Activated naive CD8-positive, alpha-beta T cell (primary cell): Measurements from ENCODE around the gene SPTB.

Source experiments
- H3K27ac Mint-ChIP-seq: one replicate; pipeline ENCODE4 v1.8.0; 2021; ENCODE audit warnings: mixed read lengths
- H3K27me3 Mint-ChIP-seq: one replicate; pipeline ENCODE4 v1.8.0; 2021; ENCODE audit warnings: mixed read lengths
- H3K36me3 Mint-ChIP-seq: one replicate; pipeline ENCODE4 v1.8.0; 2021; ENCODE audit warnings: mixed read lengths
- H3K4me1 Mint-ChIP-seq: one replicate; pipeline ENCODE4 v1.8.0; 2021; ENCODE audit warnings: low read depth, mixed read lengths
- H3K4me3 Mint-ChIP-seq: one replicate; pipeline ENCODE4 v1.8.0; 2021; ENCODE audit warnings: mild to moderate bottlenecking, mixed read lengths
- H3K9me3 Mint-ChIP-seq: one replicate; pipeline ENCODE4 v1.8.0; 2021; ENCODE audit warnings: low read depth, mixed read lengths

Gene SPTB

DNA sequence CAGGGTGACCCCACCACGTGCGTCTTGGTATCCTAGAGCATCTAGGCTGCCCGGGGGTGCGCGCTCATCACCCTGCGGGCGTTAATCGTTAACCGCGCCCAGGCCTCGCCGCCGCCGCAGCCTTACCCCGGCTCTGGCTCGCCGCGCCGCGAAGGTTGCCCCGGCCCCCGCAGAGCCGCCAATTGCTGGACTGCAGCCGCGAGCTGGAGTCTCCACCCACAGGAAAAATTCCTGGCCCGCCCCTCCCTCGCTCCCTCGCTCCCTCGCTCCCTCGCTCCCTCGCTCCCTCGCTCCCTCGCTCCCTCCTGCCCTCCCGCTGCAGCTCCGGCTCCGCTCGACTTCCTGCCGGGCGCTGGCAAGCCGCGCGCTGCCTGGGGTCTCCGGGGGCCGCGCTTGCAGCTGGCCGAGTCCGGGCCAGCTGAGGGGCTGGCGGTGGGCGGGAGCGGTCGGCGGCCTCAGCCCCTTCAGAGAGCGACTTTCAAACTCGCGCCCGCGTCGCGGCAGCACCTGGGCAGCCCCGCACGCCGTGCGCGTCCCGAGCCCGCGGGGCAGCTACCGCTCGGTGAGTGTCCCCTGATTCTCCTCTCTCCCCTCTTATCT is 175.5 kb downstream of the SPTB start, which contains the start of gene PLEKHG3:
PLEKHG3 (plus strand) TSS at position 282 of the 600 bp plus-strand sequence. CDS start 23,208 bp downstream, outside the sequence.
- no peaks in the 10 kb centered on the region for H3K36me3 Mint-ChIP-seq
- peak within 1 kb of the TSS; percentile 79 for H3K4me3 Mint-ChIP-seq
- H3K4me1 Mint-ChIP-seq: peaks cover 41% of the 10 kb centered on the region
- H3K27ac Mint-ChIP-seq: no peak within 1 kb of the TSS
- H3K9me3 Mint-ChIP-seq: no peaks in the 10 kb centered on the region
- peaks cover 39% of the 10 kb centered on the region for H3K27me3 Mint-ChIP-seq

DNA sequence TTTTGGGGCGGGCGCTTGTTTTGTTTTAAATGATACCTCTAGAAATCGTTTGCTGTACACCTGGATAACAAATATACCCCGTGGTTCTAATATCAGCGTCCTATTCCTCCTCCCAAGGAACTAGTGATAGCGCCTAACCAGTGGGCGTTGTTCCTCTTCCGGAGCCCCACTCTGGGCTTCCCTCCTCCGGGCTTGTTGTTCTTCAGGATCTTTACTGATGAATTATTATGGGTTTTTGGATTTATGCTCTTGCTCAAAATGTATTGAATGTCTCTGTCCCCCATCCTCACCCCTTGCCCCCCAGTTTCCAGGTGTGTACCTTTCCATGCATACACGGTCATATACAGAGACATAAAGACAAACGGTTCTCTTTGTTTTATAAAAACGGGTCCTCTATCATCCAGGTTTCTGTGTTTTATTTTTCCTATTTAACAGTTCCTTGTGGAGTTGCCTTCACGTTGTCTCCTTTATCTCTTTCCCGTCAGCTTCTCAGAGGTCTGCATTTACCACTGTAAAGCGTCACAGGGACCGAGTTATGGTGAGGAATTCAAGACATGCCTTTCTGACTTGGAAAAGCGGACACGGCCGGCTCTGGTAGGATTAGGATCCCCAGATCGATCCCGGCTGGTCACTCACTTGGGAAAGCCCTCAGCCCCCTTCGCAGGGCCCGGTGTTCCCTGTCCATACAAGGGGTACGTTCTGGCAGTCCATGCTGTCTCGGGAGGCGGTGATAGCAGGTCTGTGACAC is 176.1 kb downstream of the SPTB start:
- Mint-ChIP-seq H3K4me3 (peak overlapping the region; percentile 79), H3K4me1 (peaks cover 35% of the 10 kb centered on the region), H3K27ac (no peak overlapping the region), H3K36me3 (no peaks in the 10 kb centered on the region), H3K27me3 (peaks cover 39% of the 10 kb centered on the region), H3K9me3 (no peaks in the 10 kb centered on the region)

DNA sequence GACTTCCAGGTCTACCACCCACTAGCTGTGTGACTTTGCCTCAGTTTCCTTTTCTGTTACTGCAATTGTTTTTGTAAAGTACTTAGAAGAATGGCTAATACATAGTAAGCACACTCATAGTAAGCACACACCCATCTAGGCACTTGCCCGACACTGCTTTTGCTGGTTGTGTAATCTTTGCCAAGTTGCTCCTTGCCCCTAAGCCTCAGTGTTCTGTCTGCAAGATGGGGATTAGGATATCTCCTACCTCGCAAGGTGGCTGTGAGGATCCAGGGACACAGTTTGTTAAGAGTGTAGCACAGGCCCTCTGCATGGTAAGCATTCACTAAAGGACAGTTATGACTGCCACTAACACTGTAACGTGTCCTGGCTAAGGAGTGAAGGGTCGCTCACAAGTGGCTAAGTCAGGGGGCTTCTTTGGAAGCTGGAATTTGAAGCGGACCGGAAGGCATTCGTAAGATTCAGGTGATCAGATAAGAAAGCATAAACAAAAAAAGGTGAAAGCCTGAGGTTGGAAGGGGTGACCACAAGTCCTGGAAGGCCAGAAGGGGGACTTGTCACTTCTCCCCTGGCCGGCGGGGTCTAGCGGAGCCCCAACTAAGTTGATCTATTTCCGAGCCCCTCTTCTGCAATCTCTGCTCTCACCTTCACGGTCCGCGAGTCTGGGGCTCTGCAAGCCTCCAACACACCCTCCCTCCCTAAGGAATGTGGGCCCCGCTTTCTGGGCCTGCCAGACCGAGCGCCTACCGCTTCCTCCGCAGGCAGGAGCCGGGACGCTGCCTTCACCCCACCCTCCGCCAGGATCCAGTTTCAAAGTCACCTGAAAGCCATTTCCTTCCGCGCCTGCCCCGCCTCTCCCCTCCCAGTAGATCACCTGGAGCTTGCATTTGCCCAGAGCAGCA is 177.0 kb downstream of the SPTB start:
- H3K27me3 Mint-ChIP-seq: peaks cover 38% of the 10 kb centered on the region
- no peak overlapping the region for H3K27ac Mint-ChIP-seq
- peak overlapping the region; percentile 79 for H3K4me3 Mint-ChIP-seq
- H3K36me3 Mint-ChIP-seq: no peaks in the 10 kb centered on the region
- H3K9me3 Mint-ChIP-seq: no peaks in the 10 kb centered on the region
- H3K4me1 Mint-ChIP-seq: peaks cover 29% of the 10 kb centered on the region

DNA sequence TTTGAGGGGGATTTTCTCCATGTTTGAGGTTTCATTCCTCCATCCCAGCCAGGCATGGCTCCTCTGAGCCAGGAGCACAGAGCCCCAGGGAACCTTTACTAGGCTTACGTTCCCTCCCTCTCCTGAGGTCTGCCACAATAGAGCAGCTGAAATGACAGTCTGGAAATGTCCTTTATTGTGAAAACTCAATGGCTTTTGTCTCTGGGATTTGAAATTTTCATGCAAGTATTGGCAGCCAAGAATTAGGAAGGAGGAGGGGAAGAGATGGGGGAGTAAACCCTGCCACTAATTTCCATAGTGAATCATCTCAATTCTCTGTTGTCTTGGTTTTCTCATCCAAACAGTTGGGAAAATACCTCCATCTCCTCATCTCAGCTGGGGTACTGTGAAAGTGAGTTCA is 178.0 kb downstream of the SPTB start:
- Mint-ChIP-seq H3K9me3 (no peaks in the 10 kb centered on the region), H3K4me3 (no peak overlapping the region), H3K27me3 (peaks cover 34% of the 10 kb centered on the region), H3K4me1 (peaks cover 25% of the 10 kb centered on the region), H3K27ac (no peak overlapping the region), H3K36me3 (no peaks in the 10 kb centered on the region)

DNA sequence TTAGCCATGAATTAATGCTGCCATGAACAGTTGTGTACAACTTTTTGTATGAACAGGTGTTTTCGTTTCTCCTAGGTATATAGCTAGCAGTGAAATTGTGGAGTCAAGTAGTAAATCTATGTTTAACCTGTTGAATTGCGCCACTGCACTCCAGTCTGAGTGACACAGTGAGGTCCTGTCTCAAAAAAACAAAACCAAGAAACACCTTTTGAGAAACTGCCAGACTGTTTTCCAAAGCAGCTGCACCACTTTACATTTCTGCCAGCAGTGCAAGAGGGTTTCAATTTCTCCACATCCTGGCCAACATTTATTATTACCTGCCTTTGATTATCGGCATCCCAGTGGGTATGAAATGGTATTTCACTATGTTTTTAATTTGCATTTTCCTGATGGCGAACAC is 178.8 kb downstream of the SPTB start:
- Mint-ChIP-seq H3K27me3 (peaks cover 35% of the 10 kb centered on the region), H3K4me1 (peaks cover 23% of the 10 kb centered on the region), H3K4me3 (no peak overlapping the region), H3K27ac (no peak overlapping the region), H3K36me3 (no peaks in the 10 kb centered on the region), H3K9me3 (no peaks in the 10 kb centered on the region)

- peaks cover 17% of the 10 kb centered on the region for H3K4me1 Mint-ChIP-seq
- peaks cover 34% of the 10 kb centered on the region for H3K27me3 Mint-ChIP-seq
- H3K36me3 Mint-ChIP-seq: no peaks in the 10 kb centered on the region
- no peak overlapping the region for H3K4me3 Mint-ChIP-seq
- no peaks in the 10 kb centered on the region for H3K9me3 Mint-ChIP-seq
- no peak overlapping the region for H3K27ac Mint-ChIP-seq
Observed at GRCh38 chr14:64700290-64700689, 179.4 kb downstream of the SPTB start.

- H3K9me3 Mint-ChIP-seq: no peaks in the 10 kb centered on the region
- peaks cover 13% of the 10 kb centered on the region for H3K4me1 Mint-ChIP-seq
- no peak overlapping the region for H3K27ac Mint-ChIP-seq
- H3K4me3 Mint-ChIP-seq: no peak overlapping the region
- no peaks in the 10 kb centered on the region for H3K36me3 Mint-ChIP-seq
- H3K27me3 Mint-ChIP-seq: peaks cover 37% of the 10 kb centered on the region
Observed at GRCh38 chr14:64698903-64699302, 180.8 kb downstream of the SPTB start.

- Mint-ChIP-seq H3K4me3 (no peak overlapping the region), H3K4me1 (no peaks in the 10 kb centered on the region), H3K27ac (no peak overlapping the region), H3K27me3 (peaks cover 19% of the 10 kb centered on the region), H3K36me3 (no peaks in the 10 kb centered on the region), H3K9me3 (no peaks in the 10 kb centered on the region)
Observed at GRCh38 chr14:64696355-64696857, 183.3 kb downstream of the SPTB start.
